Heart right ventricle (tissue), 16 donors: ENCODE data around the gene MRPL18. TPM values are rescaled to one million over a fixed set of nuclear protein-coding genes. Genes with fewer than 3 reads are reported as not detected.
"Not testable (repeated sequence)": the region's sequence is repeated elsewhere in the genome, so short reads cannot be mapped to it uniquely, and the experiment has no call there.

Source experiments
- ATAC-seq, 8 donors: fragments of 200-7000 bp; cut with Tn5 transposase; one replicate each; pipeline ENCODE4 v1.9.1; 2020; ENCODE audit warnings: mild to moderate bottlenecking in 8 of 8, moderate library complexity in 8 of 8, moderate number of reproducible peaks in 1 of 8
- DNase-seq, 2 donors: peaks; one replicate each; pipeline ENCODE4 v3.0.0-alpha.2; 2020
- H3K27ac ChIP-seq, 10 donors: fragments of 200-600 bp; sonication (generic) in 2 of 10; one replicate each; pipeline versions ENCODE4 v1.5.0 to v1.8.0; 2020 to 2022; ENCODE audit warnings: mild to moderate bottlenecking in 3 of 10
- H3K27me3 ChIP-seq, 7 donors: fragments of 200-600 bp; one replicate each; pipeline ENCODE4 v1.8.0; 2021 to 2022; ENCODE audit warnings: mild to moderate bottlenecking in 2 of 7
- H3K36me3 ChIP-seq, 9 donors: fragments of 200-600 bp; sonication (generic) in 1 of 9; one replicate each; pipeline versions ENCODE4 v1.5.0 to v1.8.0; 2020 to 2022; ENCODE audit warnings: mild to moderate bottlenecking in 2 of 9
- H3K4me1 ChIP-seq, 9 donors: fragments of 200-600 bp; sonication (generic) in 1 of 9; one replicate each; pipeline versions ENCODE4 v1.5.0 to v1.8.0; 2020 to 2022; ENCODE audit warnings: mild to moderate bottlenecking in 4 of 9
- H3K4me3 ChIP-seq, 10 donors: fragments of 200-600 bp; sonication (generic) in 2 of 10; one replicate each; pipeline versions ENCODE4 v1.5.0 to v1.8.0; 2020 to 2022; ENCODE audit warnings: mild to moderate bottlenecking in 7 of 10, moderate library complexity in 2 of 10
- H3K9me3 ChIP-seq, 11 donors: fragments of 200-600 bp in 10 of 11; sonication (generic) in 2 of 11; one replicate each; pipeline versions ENCODE4 v1.5.0 to v1.8.0; 2013 to 2022; ENCODE audit warnings: mild to moderate bottlenecking in 2 of 11, control low read depth in 1 of 11, moderate library complexity in 1 of 11
- WGBS, 2 donors: extraction: QIAGEN DNeasy Blood & Tissue Kit; methylation state at CpG; one replicate each; pipeline ENCODE4 v1.1.7; 2013; ENCODE audit warnings: inconsistent platforms in 1 of 2; 5-methylcytosine and 5-hydroxymethylcytosine counted together
- intact Hi-C, 10 donors: fragments of 100-400 bp; cut with DNase I; formaldehyde crosslinking; loops; one replicate each; pipeline versions ENCODE4 v1.11.1 to v1.14.2; 2022
- polyA plus RNA-seq, 2 donors: library from polyadenylated mRNA; stranded (reverse); fragments of 200-250 nt; gene quantifications; one replicate each; pipeline ENCODE4 v1.2.3, GENCODE V29; 2013
- total RNA-seq, 10 donors: library from RNA; stranded (reverse); fragmentation: NEBNext Ultra II Directional in 3 of 10; extraction: Animal tissue kit (Norgen Biotek cat#: 25700) in 3 of 10; gene quantifications; one replicate each; pipeline versions ENCODE4 v1.2.1 to v1.2.4, GENCODE V29; 2021 to 2023
- TF ChIP-seq, protein P1 (sequence below), 9 donors: fragments of 200-600 bp; sonication (generic) in 2 of 9; IDR thresholded peaks; one replicate each; pipeline versions ENCODE4 v1.5.0 to v1.8.0; 2021 to 2022; ENCODE audit warnings: antibody characterized with exemption in 9 of 9, mild to moderate bottlenecking in 5 of 9, moderate library complexity in 1 of 9
- donor health status: Arrhythmogenic right ventricular cardiomyopathy.
- donor health status: ischemic (EF 13 %, LVEDD 7.1; RV severe dilation, severe dysfunction).
- donor health status: healthy with polysubstance abuse.
- donor health status: DM: no; HTN: yes; CAD: no.
- donor health status: DM: no; HTN: no; CAD: no.
- donor health status: ischemic (EF 25% LVEDD 6.9; RV normal size, moderate dysfunction).
- donor health status: ischemic (EF 25% LVEDD 5.7; RV mildly dilated, moderate dysfunction).
- donor health status: healthy.
- donor health status: DM: yes; HTN: yes; CAD: no.
- donor health status: Ischemic cardiomyopathy.
- donor health status: ischemic (EF 35%, LVEDD 5.7; RV mildly dilated, moderate dysfunction).
- donor health status: nonischemic (EF 11% LVEDD 7.7; RV severe dilation, severe dysfunction).
- donor health status: DM: yes; HTN: yes; CAD: no.
- donor health status: PGD.
- donor health status: ischemic (EF 29% LVEDD 5.4; RV normal size, mild dysfunction).
- donor health status: nonischemic (EF 23%, LVEDD 6.1; RV moderate dilation, normal function).

Gene MRPL18
- total and polyA plus RNA-seq, 12 donors, result 53.9 to 131 (median 59.8) TPM

DNA sequence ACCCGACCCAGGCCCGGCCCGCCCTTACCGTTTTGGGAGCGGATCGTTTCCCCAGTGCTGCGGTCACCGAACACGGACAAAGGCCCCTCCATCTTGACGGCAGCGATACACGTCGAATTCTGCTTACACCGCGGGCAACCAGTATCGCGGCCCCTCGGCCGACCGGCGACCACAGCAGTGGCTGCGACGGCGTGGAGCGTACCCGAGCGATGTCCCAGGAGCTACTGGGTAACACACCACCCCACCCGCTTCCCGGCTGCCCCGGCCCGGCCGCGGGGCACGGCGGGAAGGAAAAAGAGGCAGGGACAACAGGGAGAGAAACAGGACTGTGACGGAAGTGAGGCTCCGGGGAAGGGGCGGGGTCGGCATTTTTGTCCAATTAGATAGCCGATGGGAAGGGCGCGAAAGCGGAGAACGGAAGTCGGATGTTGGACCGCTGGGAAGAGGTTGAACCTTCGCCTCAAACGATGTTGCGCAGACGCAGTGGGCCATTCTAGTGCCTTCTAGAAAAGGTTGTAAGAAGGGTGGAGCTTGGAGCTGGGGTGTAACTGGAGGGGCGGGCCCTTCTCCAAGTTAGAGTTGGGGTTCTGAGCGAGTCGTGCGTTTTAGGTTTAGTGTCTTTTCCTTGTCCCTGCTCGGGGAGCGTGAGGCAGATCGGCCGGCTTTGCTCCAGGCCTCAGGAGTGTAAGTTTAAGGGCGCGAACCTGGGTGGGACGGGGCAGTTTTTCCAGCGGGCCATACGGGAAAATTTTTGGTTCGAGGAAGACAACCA, 704 bp upstream of the MRPL18 start, which contains the start of gene TCP1:
TCP1 (minus strand) TSS at position 226 of the 772 bp plus-strand sequence; CDS start at position 92, 134 bp downstream.
- DNase-seq (peak; percentile 99 to 100), ATAC-seq (peak; percentile 91 to 97 (median 94))
- Histone ChIP-seq H3K27ac (peak within 1 kb of the TSS; percentile 81 to 99 (median 94)), H3K36me3 (peaks cover 0 to 68% (median 18%) of the 10 kb centered on the region in 9 donors), H3K27me3 (no peaks in the 10 kb centered on the region), H3K4me3 (peak within 1 kb of the TSS; percentile 92 to 99 (median 98)), H3K9me3 (no peaks in the 10 kb centered on the region), H3K4me1 (peaks cover 12 to 63% (median 45%) of the 10 kb centered on the region in 9 donors)
- intact Hi-C loops, result loop anchor here in 9 of 10 donors (2.0 to 10.0 kb wide), 11 partner anchors 27 to 245 kb away; partner anchors contain the start of genes SOD2 (in 6 of the 9), WTAP (in 4 of the 9) and ACAT2 (in 2 of the 9)
- 0% methylated on average over 64 of the region's 64 CpGs for WGBS, 2 donors
- TF ChIP-seq, protein P1, sequence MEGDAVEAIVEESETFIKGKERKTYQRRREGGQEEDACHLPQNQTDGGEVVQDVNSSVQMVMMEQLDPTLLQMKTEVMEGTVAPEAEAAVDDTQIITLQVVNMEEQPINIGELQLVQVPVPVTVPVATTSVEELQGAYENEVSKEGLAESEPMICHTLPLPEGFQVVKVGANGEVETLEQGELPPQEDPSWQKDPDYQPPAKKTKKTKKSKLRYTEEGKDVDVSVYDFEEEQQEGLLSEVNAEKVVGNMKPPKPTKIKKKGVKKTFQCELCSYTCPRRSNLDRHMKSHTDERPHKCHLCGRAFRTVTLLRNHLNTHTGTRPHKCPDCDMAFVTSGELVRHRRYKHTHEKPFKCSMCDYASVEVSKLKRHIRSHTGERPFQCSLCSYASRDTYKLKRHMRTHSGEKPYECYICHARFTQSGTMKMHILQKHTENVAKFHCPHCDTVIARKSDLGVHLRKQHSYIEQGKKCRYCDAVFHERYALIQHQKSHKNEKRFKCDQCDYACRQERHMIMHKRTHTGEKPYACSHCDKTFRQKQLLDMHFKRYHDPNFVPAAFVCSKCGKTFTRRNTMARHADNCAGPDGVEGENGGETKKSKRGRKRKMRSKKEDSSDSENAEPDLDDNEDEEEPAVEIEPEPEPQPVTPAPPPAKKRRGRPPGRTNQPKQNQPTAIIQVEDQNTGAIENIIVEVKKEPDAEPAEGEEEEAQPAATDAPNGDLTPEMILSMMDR (IDR thresholded peaks at IDR 0.05), result no peak

DNA sequence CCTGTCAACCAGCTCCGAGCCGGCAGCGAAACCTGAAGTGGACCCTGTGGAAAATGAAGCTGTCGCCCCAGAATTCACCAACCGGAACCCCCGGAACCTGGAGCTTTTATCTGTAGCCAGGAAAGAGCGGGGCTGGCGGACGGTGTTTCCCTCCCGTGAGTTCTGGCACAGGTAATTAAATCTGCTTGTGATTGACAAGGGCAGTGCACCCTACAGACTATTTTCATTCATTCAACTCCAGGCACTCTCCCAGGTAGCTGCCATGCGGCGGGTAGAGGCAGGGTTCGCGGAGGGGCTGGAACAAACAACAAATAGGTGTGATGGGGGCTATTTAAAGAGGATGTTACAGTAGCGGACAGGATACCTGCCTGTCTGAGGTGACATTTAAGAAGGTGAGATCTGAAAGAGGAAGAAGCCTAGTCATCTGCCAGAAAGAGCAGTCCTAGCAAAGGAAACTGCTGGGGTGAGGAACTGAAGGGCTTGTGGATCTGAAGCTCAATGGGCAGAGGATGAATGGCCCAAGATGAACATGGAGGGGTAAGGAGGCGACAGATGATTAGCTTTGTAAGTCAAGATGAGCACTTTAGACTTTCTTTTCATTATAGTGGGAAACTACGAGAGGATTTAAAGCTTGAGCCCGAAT, 810 bp downstream of the MRPL18 start:
- peaks cover 12 to 57% (median 45%) of the 10 kb centered on the region in 9 donors for H3K4me1 ChIP-seq
- no peak for DNase-seq
- WGBS, 2 donors, result 17% methylated on average over 18 of the region's 18 CpGs
- H3K27me3 ChIP-seq, result no peaks in the 10 kb centered on the region
- H3K9me3 ChIP-seq, result no peaks in the 10 kb centered on the region
- no peak for ATAC-seq
- H3K36me3 ChIP-seq, result peaks cover 0 to 63% (median 8%) of the 10 kb centered on the region in 9 donors
- TF ChIP-seq, protein P1 (IDR thresholded peaks at IDR 0.05), result no peak
- intact Hi-C loops, result loop anchor here in 5 of 10 donors (2.0 to 10.0 kb wide), 4 partner anchors 64 to 244 kb away; partner anchors contain the start of genes SOD2 (in 4 of the 5) and WTAP (in 1 of the 5)
- peak overlapping the region; percentile 47 to 99 (median 94) for H3K27ac ChIP-seq
- peak overlapping the region; percentile 54 to 99 (median 98) for H3K4me3 ChIP-seq

DNA sequence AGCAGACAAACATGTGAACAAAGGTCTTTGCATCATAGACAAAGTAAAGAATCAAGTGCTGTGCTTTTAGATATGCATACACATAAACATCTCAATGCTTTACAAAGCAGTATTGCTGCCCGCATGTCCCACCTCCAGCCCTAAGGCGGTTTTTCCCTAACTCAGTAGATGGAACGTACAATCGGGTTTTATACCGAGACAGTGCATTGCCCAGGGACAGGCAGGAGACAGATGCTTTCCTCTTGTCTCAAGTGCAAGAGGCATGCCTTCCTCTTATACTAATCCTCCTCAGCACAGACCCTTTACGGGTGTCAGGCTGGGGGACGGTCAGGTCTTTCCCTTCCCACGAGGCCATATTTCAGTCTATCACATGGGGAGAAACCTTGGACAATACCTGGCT, 4.7 kb downstream of the MRPL18 start:
- peaks cover 0 to 81% (median 38%) of the 10 kb centered on the region in 9 donors for H3K36me3 ChIP-seq
- WGBS, 2 donors, result 68 to 80% methylated on average over 8 of the region's 8 CpGs

DNA sequence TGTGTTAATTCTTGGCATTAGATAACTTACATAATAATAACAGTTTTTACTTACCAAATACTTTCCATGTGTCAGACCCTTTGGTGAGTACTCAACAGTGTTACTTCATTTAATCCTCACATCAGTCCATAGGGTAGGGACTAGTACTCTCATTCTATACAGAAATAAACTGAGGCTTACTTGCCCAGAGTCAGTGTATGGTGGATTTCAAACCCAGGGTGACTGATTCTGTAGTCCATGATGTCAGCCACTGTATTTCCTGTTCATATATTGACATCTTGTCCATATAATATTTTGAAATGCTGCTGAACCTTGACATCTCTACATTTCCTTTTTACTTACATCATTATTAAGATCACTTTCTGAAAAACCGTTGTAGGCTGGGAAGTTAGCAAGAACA, 7.3 kb downstream of the MRPL18 start:
- TF ChIP-seq, protein P1 (IDR thresholded peaks at IDR 0.05), result no peak
- Histone ChIP-seq H3K9me3 (no peaks in the 10 kb centered on the region), H3K27me3 (no peaks in the 10 kb centered on the region), H3K36me3 (peaks cover 0 to 76% (median 40%) of the 10 kb centered on the region in 9 donors), H3K4me3 (no peak overlapping the region), H3K4me1 (peaks cover 0 to 11% (median 6%) of the 10 kb centered on the region in 9 donors), H3K27ac (no peak overlapping the region)
- 47 to 49% methylated on average over 1 of the region's 1 CpG for WGBS, 2 donors
- intact Hi-C loops, result loop anchor here in 1 of 10 donors (10.0 kb wide), 1 partner anchor 237 kb away; no protein-coding TSS in a partner anchor
- DNase-seq (no peak), ATAC-seq (no peak)

More for the DNA sequence above, 4.7 kb downstream of the MRPL18 start:
- H3K27ac ChIP-seq, ATAC-seq, H3K9me3 ChIP-seq, H3K4me3 ChIP-seq, DNase-seq, H3K27me3 ChIP-seq: not testable (repeated sequence)
- peaks cover 7 to 30% (median 24%) of the 10 kb centered on the region in 9 donors for H3K4me1 ChIP-seq
- intact Hi-C loops, result loop anchor here in 3 of 10 donors (5.0 to 10.0 kb wide), 2 partner anchors 103 to 240 kb away; partner anchors contain the start of gene SOD2 (in 3 of the 3)
